Measurements from ENCODE around the gene UBE3A.

The UBE3A gene

DNA sequence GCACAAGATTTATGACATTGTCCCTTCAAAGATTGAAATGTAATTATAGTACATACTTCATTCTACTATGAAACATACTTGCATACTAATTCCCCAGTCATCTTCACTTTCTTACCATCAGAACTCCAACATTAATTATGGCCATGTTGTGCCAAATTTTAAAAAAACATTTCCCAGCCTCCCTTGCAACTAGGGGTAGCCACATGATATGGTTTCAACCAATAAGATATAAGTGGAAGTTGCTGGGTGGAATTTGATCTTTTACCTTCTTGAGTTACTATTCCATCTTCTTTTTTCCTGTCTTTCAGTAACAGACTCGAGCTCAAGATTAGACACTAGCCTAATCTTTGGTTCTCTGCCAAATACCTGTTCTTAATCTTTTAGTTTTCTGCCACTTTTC, 25.6 kb upstream of the UBE3A start:
- Histone ChIP-seq H3K4me1 (ENCODE audit: insufficient read depth, low read length, poor library complexity, severe bottlenecking) (peaks cover 6% of the 10 kb centered on the region), H2AFZ (ENCODE audit: low read length) (no peak overlapping the region), H3K4me2 (ENCODE audit: low read depth, low read length, poor library complexity, severe bottlenecking) (no peak overlapping the region), H3K79me2 (ENCODE audit: insufficient read depth, low read length) (no peaks in the 10 kb centered on the region), H3K9me2 (replicated peaks; ENCODE audit: low read depth, low read length) (no peaks in the 10 kb centered on the region), H3K9me3 (ENCODE audit: insufficient read depth, low read depth, low read length) (no peaks in the 10 kb centered on the region; the same call in 1 of the 2 replicates), H4K20me1 (ENCODE audit: insufficient read depth, low read length, poor library complexity, severe bottlenecking) (no peaks in the 10 kb centered on the region), H3K4me3 (ENCODE audit: low read length, poor library complexity, severe bottlenecking) (no peak overlapping the region), H3K9ac (ENCODE audit: low read depth, low read length, poor library complexity, severe bottlenecking) (no peak overlapping the region), H3F3A (ENCODE audit: low read depth) (no peaks in the 10 kb centered on the region), H3K27me3 (ENCODE audit: insufficient read depth, low read length, poor library complexity, severe bottlenecking) (no peaks in the 10 kb centered on the region), H3K36me3 (ENCODE audit: insufficient read depth, low read length) (no peaks in the 10 kb centered on the region)
- TF ChIP-seq CTCF (conservative IDR thresholded peaks at IDR 0.05; ENCODE audit: low read length) = no peak

- Histone ChIP-seq H3K27me3 (ENCODE audit: insufficient read depth, low read length, poor library complexity, severe bottlenecking) (no peaks in the 10 kb centered on the region), H3F3A (ENCODE audit: low read depth) (no peaks in the 10 kb centered on the region), H3K36me3 (ENCODE audit: insufficient read depth, low read length) (no peaks in the 10 kb centered on the region), H3K4me2 (ENCODE audit: low read depth, low read length, poor library complexity, severe bottlenecking) (no peak overlapping the region), H3K9me3 (ENCODE audit: insufficient read depth, low read depth, low read length) (peaks cover 2% of the 10 kb centered on the region; the same call in 1 of the 2 replicates), H3K4me3 (ENCODE audit: low read length, poor library complexity, severe bottlenecking) (no peak overlapping the region), H3K79me2 (ENCODE audit: insufficient read depth, low read length) (no peaks in the 10 kb centered on the region), H3K4me1 (ENCODE audit: insufficient read depth, low read length, poor library complexity, severe bottlenecking) (no peaks in the 10 kb centered on the region), H2AFZ (ENCODE audit: low read length) (no peak overlapping the region), H3K9ac (ENCODE audit: low read depth, low read length, poor library complexity, severe bottlenecking) (no peak overlapping the region), H4K20me1 (ENCODE audit: insufficient read depth, low read length, poor library complexity, severe bottlenecking) (no peaks in the 10 kb centered on the region), H3K9me2 (replicated peaks; ENCODE audit: low read depth, low read length) (no peaks in the 10 kb centered on the region)
- TF ChIP-seq EZH2phosphoT487 (IDR thresholded peaks at IDR 0.05; ENCODE audit: borderline replicate concordance) (no peak), CTCF (conservative IDR thresholded peaks at IDR 0.05; ENCODE audit: low read length) (no peak)
These were observed 17.4 kb upstream of the UBE3A start for GRCh38 chr15:25456196-25456595.

DNA sequence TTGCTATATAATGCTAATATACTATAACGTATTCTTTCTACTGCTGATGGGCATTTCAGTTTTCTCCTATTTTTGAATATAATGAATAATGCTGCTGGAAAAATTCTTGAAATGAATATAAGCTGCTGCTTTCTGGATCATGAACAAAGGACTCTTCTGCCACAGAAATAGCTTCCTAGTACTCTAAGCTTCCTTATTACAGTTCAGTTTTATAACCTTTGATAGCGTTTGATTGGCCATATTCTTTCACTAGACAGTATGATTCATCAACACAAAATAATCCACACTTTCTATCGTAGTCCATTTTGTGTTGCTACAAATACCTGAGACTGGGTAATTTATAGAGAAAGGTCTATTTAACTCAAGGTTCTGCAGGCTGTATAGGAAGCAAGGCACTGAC, 16.4 kb upstream of the UBE3A start:
- Histone ChIP-seq H3K36me3 (ENCODE audit: insufficient read depth, low read length) (no peaks in the 10 kb centered on the region), H3K9me2 (replicated peaks; ENCODE audit: low read depth, low read length) (no peaks in the 10 kb centered on the region), H3K4me2 (ENCODE audit: low read depth, low read length, poor library complexity, severe bottlenecking) (no peak overlapping the region), H3K4me3 (ENCODE audit: low read length, poor library complexity, severe bottlenecking) (no peak overlapping the region), H3K9ac (ENCODE audit: low read depth, low read length, poor library complexity, severe bottlenecking) (no peak overlapping the region), H3K27me3 (ENCODE audit: insufficient read depth, low read length, poor library complexity, severe bottlenecking) (no peaks in the 10 kb centered on the region), H3F3A (ENCODE audit: low read depth) (no peaks in the 10 kb centered on the region), H4K20me1 (ENCODE audit: insufficient read depth, low read length, poor library complexity, severe bottlenecking) (no peaks in the 10 kb centered on the region), H2AFZ (ENCODE audit: low read length) (no peak overlapping the region), H3K79me2 (ENCODE audit: insufficient read depth, low read length) (no peaks in the 10 kb centered on the region), H3K9me3 (ENCODE audit: insufficient read depth, low read depth, low read length) (peaks cover 7% of the 10 kb centered on the region; the same call in 1 of the 2 replicates), H3K4me1 (ENCODE audit: insufficient read depth, low read length, poor library complexity, severe bottlenecking) (no peaks in the 10 kb centered on the region)
- TF ChIP-seq CTCF (conservative IDR thresholded peaks at IDR 0.05; ENCODE audit: low read length) = no peak
- no peak for TF ChIP-seq EZH2phosphoT487 (IDR thresholded peaks at IDR 0.05; ENCODE audit: borderline replicate concordance)

Data from Loucy (cell line).